ENCODE data around the gene ENKUR.

The ENKUR gene

GRCh38 chr10:24947304-24948097 is 68.5 kb downstream of the ENKUR start:
- no peak for DNase-seq (ENCODE audit: low spot score)

GRCh38 chr10:24944512-24945255 is 71.3 kb downstream of the ENKUR start:
- DNase-seq (ENCODE audit: low spot score), result no peak

- no peak for DNase-seq (ENCODE audit: low spot score)
Measured at GRCh38 chr10:24938525-24938924, 77.4 kb downstream of the ENKUR start.

- no peak for DNase-seq (ENCODE audit: low spot score)
Measured at GRCh38 chr10:24938076-24938475, 77.9 kb downstream of the ENKUR start.

GRCh38 chr10:24935504-24936292 is 80.3 kb downstream of the ENKUR start:
- DNase-seq (ENCODE audit: low spot score), result no peak

Measured in hepatic stellate cell (primary cell).